H1 (cell line): Measurements from ENCODE around the gene ADGRG1.

Experiments
- CHD2 ChIP-seq: IDR thresholded peaks from 2 replicates; pipeline ENCODE4 v1.6.1; 2012; ENCODE audit warnings: low read length, improper control_type of control experiment
- SUZ12 ChIP-seq: fragments of 200-600 bp; sonication (generic); IDR thresholded peaks from 2 replicates; pipeline ENCODE4 v1.6.1; 2012; ENCODE audit warnings: mild to moderate bottlenecking, inconsistent platforms, low read length, moderate library complexity, mixed read lengths

DNA sequence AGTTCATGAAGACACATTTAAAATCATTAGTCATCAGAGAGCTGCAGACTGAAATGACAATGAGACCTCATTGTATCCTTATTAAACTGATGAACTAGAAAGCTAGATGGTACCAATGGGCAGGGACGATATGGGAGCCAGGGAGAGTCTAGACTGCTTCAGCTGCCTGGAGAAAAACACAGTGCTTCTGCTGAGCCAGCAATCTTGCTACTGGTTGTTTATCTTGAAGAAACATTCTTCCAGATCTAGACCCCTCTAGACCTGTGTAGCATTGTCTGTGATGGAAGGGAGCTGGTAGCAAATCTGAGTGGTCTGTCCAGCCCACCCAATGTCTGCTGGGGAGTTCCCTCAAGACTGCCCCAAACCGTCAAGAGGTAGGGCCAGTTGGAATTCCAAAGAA lies 64.2 kb downstream of the ADGRG1 start:
- TF ChIP-seq CHD2 (no peak), SUZ12 (no peak)
